Measurements from ENCODE around the gene D2HGDH. TPM values are rescaled to one million over a fixed set of nuclear protein-coding genes. Genes with fewer than 3 reads are reported as not detected.
A peak's percentile ranks its signal among the peaks of the same experiment; 100 is the strongest.

The D2HGDH gene
- total and polyA plus RNA-seq, 2 of the 13 experiments (the other 11 are each of a cell fraction or from before 2014, with no cell fraction given) = 19.2 to 20.3 TPM

- TF ChIP-seq HOXD1 (CRISPR knock-in tag; IDR thresholded peaks at IDR 0.05) = peak; percentile 73; the same call in 1 of the 2 replicates
- peak; percentile 69 for TF ChIP-seq ZIK1 (CRISPR knock-in tag; IDR thresholded peaks at IDR 0.05; ENCODE audit: borderline replicate concordance, low read depth)
- TF ChIP-seq ISL2 (CRISPR knock-in tag; IDR thresholded peaks at IDR 0.05) = 0 out of 2 replicates have a peak, but pooled peaks have one; percentile 19
- TF ChIP-seq, protein P1, sequence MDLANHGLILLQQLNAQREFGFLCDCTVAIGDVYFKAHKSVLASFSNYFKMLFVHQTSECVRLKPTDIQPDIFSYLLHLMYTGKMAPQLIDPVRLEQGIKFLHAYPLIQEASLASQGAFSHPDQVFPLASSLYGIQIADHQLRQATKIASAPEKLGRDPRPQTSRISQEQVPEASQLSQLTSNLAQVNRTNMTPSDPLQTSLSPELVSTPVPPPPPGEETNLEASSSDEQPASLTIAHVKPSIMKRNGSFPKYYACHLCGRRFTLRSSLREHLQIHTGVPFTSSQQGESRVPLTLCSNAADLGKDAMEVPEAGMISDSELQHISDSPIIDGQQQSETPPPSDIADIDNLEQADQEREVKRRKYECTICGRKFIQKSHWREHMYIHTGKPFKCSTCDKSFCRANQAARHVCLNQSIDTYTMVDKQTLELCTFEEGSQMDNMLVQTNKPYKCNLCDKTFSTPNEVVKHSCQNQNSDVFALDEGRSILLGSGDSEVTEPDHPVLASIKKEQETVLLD (CRISPR knock-in tag; IDR thresholded peaks at IDR 0.05; ENCODE audit: low read depth) = 0 out of 2 replicates have a peak, but pooled peaks have one; percentile 20
- TF ChIP-seq SP2 (CRISPR knock-in tag; IDR thresholded peaks at IDR 0.05) = peak; percentile 37; the same call in 1 of the 2 replicates
- TF ChIP-seq ZBTB7A (CRISPR knock-in tag; IDR thresholded peaks at IDR 0.05) = peak; percentile 76; the same call in 1 of the 2 replicates
- TF ChIP-seq, protein P2, sequence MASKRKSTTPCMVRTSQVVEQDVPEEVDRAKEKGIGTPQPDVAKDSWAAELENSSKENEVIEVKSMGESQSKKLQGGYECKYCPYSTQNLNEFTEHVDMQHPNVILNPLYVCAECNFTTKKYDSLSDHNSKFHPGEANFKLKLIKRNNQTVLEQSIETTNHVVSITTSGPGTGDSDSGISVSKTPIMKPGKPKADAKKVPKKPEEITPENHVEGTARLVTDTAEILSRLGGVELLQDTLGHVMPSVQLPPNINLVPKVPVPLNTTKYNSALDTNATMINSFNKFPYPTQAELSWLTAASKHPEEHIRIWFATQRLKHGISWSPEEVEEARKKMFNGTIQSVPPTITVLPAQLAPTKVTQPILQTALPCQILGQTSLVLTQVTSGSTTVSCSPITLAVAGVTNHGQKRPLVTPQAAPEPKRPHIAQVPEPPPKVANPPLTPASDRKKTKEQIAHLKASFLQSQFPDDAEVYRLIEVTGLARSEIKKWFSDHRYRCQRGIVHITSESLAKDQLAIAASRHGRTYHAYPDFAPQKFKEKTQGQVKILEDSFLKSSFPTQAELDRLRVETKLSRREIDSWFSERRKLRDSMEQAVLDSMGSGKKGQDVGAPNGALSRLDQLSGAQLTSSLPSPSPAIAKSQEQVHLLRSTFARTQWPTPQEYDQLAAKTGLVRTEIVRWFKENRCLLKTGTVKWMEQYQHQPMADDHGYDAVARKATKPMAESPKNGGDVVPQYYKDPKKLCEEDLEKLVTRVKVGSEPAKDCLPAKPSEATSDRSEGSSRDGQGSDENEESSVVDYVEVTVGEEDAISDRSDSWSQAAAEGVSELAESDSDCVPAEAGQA (IDR thresholded peaks at IDR 0.05; ENCODE audit: low read depth) = 0 out of 2 replicates have a peak, but pooled peaks have one; percentile 14
- TF ChIP-seq, protein P2 (CRISPR knock-in tag; IDR thresholded peaks at IDR 0.05; ENCODE audit: borderline replicate concordance) = no peak; the same call in none of the 2 replicates
- TF ChIP-seq, protein P3, sequence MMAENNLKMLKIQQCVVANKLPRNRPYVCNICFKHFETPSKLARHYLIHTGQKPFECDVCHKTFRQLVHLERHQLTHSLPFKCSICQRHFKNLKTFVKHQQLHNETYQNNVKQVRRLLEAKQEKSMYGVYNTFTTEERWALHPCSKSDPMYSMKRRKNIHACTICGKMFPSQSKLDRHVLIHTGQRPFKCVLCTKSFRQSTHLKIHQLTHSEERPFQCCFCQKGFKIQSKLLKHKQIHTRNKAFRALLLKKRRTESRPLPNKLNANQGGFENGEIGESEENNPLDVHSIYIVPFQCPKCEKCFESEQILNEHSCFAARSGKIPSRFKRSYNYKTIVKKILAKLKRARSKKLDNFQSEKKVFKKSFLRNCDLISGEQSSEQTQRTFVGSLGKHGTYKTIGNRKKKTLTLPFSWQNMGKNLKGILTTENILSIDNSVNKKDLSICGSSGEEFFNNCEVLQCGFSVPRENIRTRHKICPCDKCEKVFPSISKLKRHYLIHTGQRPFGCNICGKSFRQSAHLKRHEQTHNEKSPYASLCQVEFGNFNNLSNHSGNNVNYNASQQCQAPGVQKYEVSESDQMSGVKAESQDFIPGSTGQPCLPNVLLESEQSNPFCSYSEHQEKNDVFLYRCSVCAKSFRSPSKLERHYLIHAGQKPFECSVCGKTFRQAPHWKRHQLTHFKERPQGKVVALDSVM (CRISPR knock-in tag; IDR thresholded peaks at IDR 0.05) = 0 out of 2 replicates have a peak, but pooled peaks have one; percentile 60
- no peak; the same call in none of the 2 replicates for TF ChIP-seq ARHGAP35 (CRISPR knock-in tag; IDR thresholded peaks at IDR 0.05; ENCODE audit: borderline replicate concordance)
- peak; percentile 57; the same call in 1 of the 2 replicates for TF ChIP-seq ZFP36L1 (CRISPR knock-in tag; IDR thresholded peaks at IDR 0.05)
- TF ChIP-seq, protein P4, sequence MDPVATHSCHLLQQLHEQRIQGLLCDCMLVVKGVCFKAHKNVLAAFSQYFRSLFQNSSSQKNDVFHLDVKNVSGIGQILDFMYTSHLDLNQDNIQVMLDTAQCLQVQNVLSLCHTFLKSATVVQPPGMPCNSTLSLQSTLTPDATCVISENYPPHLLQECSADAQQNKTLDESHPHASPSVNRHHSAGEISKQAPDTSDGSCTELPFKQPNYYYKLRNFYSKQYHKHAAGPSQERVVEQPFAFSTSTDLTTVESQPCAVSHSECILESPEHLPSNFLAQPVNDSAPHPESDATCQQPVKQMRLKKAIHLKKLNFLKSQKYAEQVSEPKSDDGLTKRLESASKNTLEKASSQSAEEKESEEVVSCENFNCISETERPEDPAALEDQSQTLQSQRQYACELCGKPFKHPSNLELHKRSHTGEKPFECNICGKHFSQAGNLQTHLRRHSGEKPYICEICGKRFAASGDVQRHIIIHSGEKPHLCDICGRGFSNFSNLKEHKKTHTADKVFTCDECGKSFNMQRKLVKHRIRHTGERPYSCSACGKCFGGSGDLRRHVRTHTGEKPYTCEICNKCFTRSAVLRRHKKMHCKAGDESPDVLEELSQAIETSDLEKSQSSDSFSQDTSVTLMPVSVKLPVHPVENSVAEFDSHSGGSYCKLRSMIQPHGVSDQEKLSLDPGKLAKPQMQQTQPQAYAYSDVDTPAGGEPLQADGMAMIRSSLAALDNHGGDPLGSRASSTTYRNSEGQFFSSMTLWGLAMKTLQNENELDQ (CRISPR knock-in tag; IDR thresholded peaks at IDR 0.05; ENCODE audit: borderline replicate concordance) = no peak
- no peak; the same call in 1 of the 2 replicates for TF ChIP-seq HDAC1 (CRISPR knock-in tag; IDR thresholded peaks at IDR 0.05)
- peak; percentile 19 for TF ChIP-seq SKI (IDR thresholded peaks at IDR 0.05; ENCODE audit: partially characterized antibody)
- peak; percentile 37; the same call in 1 of the 2 replicates for TF ChIP-seq TARDBP (CRISPR knock-in tag; IDR thresholded peaks at IDR 0.05)
- peak; percentile 82; the same call in 1 of the 2 replicates for TF ChIP-seq ZNF567 (CRISPR knock-in tag; IDR thresholded peaks at IDR 0.05; ENCODE audit: borderline replicate concordance)
Observed at GRCh38 chr2:241734467-241735208, at the start of gene D2HGDH (continued).

Data from HepG2 (cell line).